Ishikawa (cell line): ENCODE data around the gene SLC9A2.

Experiments
- REST ChIP-seq: IDR thresholded peaks from 2 replicates; pipeline ENCODE4 v1.6.1; 2012; ENCODE audit warnings: low read depth, mild to moderate bottlenecking
- TAF1 ChIP-seq: IDR thresholded peaks from 2 replicates; pipeline ENCODE4 v1.6.1; 2012; ENCODE audit warnings: low read depth, mild to moderate bottlenecking

GRCh38 chr2:102663381-102663780 lies 44.0 kb downstream of the SLC9A2 start:
- TF ChIP-seq TAF1 (no peak), REST (no peak)
